ENCODE results near the gene ARRB2. TPM values are rescaled to one million over a fixed set of nuclear protein-coding genes. Genes with fewer than 3 reads are reported as not detected.

The ARRB2 gene
- total and polyA plus RNA-seq, 2 of the 8 experiments (the other 6 are each of a cell fraction or from before 2014, with no cell fraction given): 72.4 to 101 TPM

- Histone ChIP-seq H2BK12ac (ENCODE audit: low read depth, low read length) (no peak overlapping the region), H3K79me2 (ENCODE audit: control insufficient read depth in 1 of 2, insufficient read depth in 2 of 2, low read length in 2 of 2) (no peaks in the 10 kb centered on the region), H3K79me1 (ENCODE audit: low read depth, low read length) (no peaks in the 10 kb centered on the region), H3K4me3 (ENCODE audit: extremely low read depth in 1 of 4, insufficient read depth in 2 of 4, low read depth in 3 of 4, low read length in 4 of 4) (no peak overlapping the region), H2BK15ac (ENCODE audit: low read length) (no peak overlapping the region), H4K91ac (replicated peaks; ENCODE audit: insufficient read length, low read length) (no peak overlapping the region), H2AK5ac (ENCODE audit: low read depth, low read length) (peak overlapping the region; percentile 6; the same call in 1 of the 2 replicates), H3K9ac (replicated peaks in 1 of 4; ENCODE audit: extremely low read depth in 1 of 4, low read depth in 3 of 4, low read length in 3 of 4) (no peak overlapping the region), H4K20me1 (replicated peaks in 1 of 2; ENCODE audit: control insufficient read depth in 1 of 2, insufficient read depth in 2 of 2, low read length in 2 of 2) (no peaks in the 10 kb centered on the region), H3K27me3 (replicated peaks in 1 of 4; ENCODE audit: control insufficient read depth in 3 of 4, extremely low read depth in 1 of 4, insufficient read depth in 3 of 4, low read length in 3 of 4) (peaks cover 29 to 61% (median 49%) of the 10 kb centered on the region in 4 experiments), H2BK20ac (ENCODE audit: low read length) (no peak overlapping the region), H3K4ac (replicated peaks; ENCODE audit: insufficient read length, low read depth, low read length) (no peak overlapping the region), H3K4me1 (replicated peaks in 1 of 4; ENCODE audit: control insufficient read depth in 3 of 4, insufficient read depth in 4 of 4, low read length in 3 of 4) (peaks cover 0 to 12% (median 7%) of the 10 kb centered on the region in 4 experiments; a peak in 5 of 7 replicates), H3K23ac (ENCODE audit: insufficient read length) (no peak overlapping the region), H3K14ac (ENCODE audit: insufficient read length) (no peak overlapping the region), H3K36me3 (ENCODE audit: control insufficient read depth in 2 of 4, insufficient read depth in 4 of 4, low read length in 3 of 4) (no peaks in the 10 kb centered on the region; a peak in 1 of 8 replicates), H4K5ac (ENCODE audit: insufficient read length, low read depth, low read length) (no peak overlapping the region), H3K18ac (ENCODE audit: extremely low read depth, low read length) (no peak overlapping the region), H2BK120ac (replicated peaks; ENCODE audit: low read depth, low read length) (no peak overlapping the region), H4K8ac (ENCODE audit: extremely low read depth, insufficient read depth, low read length) (no peak overlapping the region), H3K9me3 (ENCODE audit: insufficient read depth in 2 of 2, low read depth in 1 of 2, low read length in 1 of 2) (no peaks in the 10 kb centered on the region; a peak in 1 of 4 replicates), H3K4me2 (ENCODE audit: insufficient read depth in 1 of 2, low read depth in 2 of 2, low read length in 2 of 2) (no peak overlapping the region), H3K23me2 (ENCODE audit: low read depth, low read length) (peaks cover 21% of the 10 kb centered on the region; the same call in 1 of the 2 replicates), H2BK5ac (ENCODE audit: low read depth, low read length) (no peak overlapping the region), H3K56ac (replicated peaks; ENCODE audit: insufficient read length, low read depth, low read length) (no peak overlapping the region), H2AFZ (ENCODE audit: low read length) (no peak overlapping the region), H3K27ac (ENCODE audit: low read depth, low read length) (no peak overlapping the region)
- CTCF ChIA-PET (ENCODE audit: partially characterized antibody): interaction anchor here (0.7 to 1.0 kb wide), 3 partner anchors 32 to 150 kb away, joined by 3 read pairs; partner anchors contain the start of gene PSMB6
- POLR2A ChIA-PET (ENCODE audit: partially characterized antibody): interaction anchor here (0.6 kb wide), 1 partner anchor 213 kb away, joined by 3 read pairs; no protein-coding TSS in a partner anchor
- WGBS, 2 experiments (ENCODE audit: extremely low coverage in 1 of 2, insufficient coverage in 1 of 2, insufficient read length in 1 of 2, insufficient replicate concordance in 2 of 2, low coverage in 1 of 2, low lambda C conversion rate in 2 of 2, missing lambda C conversion rate in 1 of 2): 85% methylated on average over 8 of the region's 8 CpGs; no CpG with 5 or more reads in 1 of the 2 experiments
- no peak for DNase-seq (ENCODE audit: low read depth in 1 of 2, low spot score in 2 of 2)
- FAIRE-seq: no peak
- TF ChIP-seq POLR2AphosphoS5 (IDR thresholded peaks at IDR 0.05; ENCODE audit: low read depth, low read length) (no peak), BRCA1 (IDR thresholded peaks at IDR 0.05; ENCODE audit: low read depth, low read length) (no peak), YY1 (IDR thresholded peaks at IDR 0.05; ENCODE audit: low read depth, low read length) (no peak), PHF8 (conservative IDR thresholded peaks at IDR 0.05; ENCODE audit: low read depth, low read length) (no peak), SIRT6 (IDR thresholded peaks at IDR 0.05; ENCODE audit: low read length) (no peak), CHD2 (IDR thresholded peaks at IDR 0.05; ENCODE audit: low read length) (no peak), SP2 (IDR thresholded peaks at IDR 0.05; ENCODE audit: low read length) (no peak), HDAC2 (IDR thresholded peaks at IDR 0.05; ENCODE audit: borderline replicate concordance in 1 of 2, low read depth in 2 of 2, low read length in 2 of 2) (no peak)
- TF ChIP-seq, protein P1, sequence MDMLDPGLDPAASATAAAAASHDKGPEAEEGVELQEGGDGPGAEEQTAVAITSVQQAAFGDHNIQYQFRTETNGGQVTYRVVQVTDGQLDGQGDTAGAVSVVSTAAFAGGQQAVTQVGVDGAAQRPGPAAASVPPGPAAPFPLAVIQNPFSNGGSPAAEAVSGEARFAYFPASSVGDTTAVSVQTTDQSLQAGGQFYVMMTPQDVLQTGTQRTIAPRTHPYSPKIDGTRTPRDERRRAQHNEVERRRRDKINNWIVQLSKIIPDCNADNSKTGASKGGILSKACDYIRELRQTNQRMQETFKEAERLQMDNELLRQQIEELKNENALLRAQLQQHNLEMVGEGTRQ (IDR thresholded peaks at IDR 0.05; ENCODE audit: low read length): no peak
Measured at GRCh38 chr17:4741544-4741943, 31.1 kb downstream of the ARRB2 start.

Data from H1 (cell line).